SHP77 (cell line): Measurements from ENCODE around the gene PLD4.
"Not testable (repeated sequence)": the region's sequence is repeated elsewhere in the genome, so short reads cannot be mapped to it uniquely, and the experiment has no call there.

ENCODE experiments used
- DNase-seq, 2 experiments: peaks; one replicate each; lab custom pipeline; 2025; lab: John Stamatoyannopoulos, UW

PLD4 gene

GRCh38 chr14:104898870-104899510 is 25.7 kb upstream of the PLD4 start:
- DNase-seq, result no peak

- no peak for DNase-seq
These were observed 24.9 kb upstream of the PLD4 start for GRCh38 chr14:104899781-104900180.

GRCh38 chr14:104900639-104901512 is 23.8 kb upstream of the PLD4 start:
- no peak for DNase-seq

GRCh38 chr14:104903990-104904389 is 20.7 kb upstream of the PLD4 start:
- no peak for DNase-seq

GRCh38 chr14:104904650-104905578 is 19.8 kb upstream of the PLD4 start:
- DNase-seq, result not testable (repeated sequence)

- DNase-seq, result not testable (repeated sequence)
These were observed 19.1 kb upstream of the PLD4 start for GRCh38 chr14:104905579-104905933.

GRCh38 chr14:104908303-104908702 is 16.4 kb upstream of the PLD4 start:
- DNase-seq, result no peak

GRCh38 chr14:104912053-104912452 is 12.6 kb upstream of the PLD4 start:
- no peak for DNase-seq

GRCh38 chr14:104913435-104913834 is 11.2 kb upstream of the PLD4 start:
- no peak for DNase-seq

- no peak for DNase-seq
These were observed 7.6 kb upstream of the PLD4 start for GRCh38 chr14:104917116-104917515.

- DNase-seq, result no peak
These were observed 6.7 kb upstream of the PLD4 start for GRCh38 chr14:104917993-104918392.

GRCh38 chr14:104919152-104919992 is 5.3 kb upstream of the PLD4 start:
- not testable (repeated sequence) for DNase-seq

- DNase-seq, result no peak
These were observed 4.7 kb upstream of the PLD4 start for GRCh38 chr14:104919993-104920315.

GRCh38 chr14:104923640-104924420 is 849 bp upstream of the PLD4 start:
- DNase-seq, result no peak

GRCh38 chr14:104925214-104925854 is 655 bp downstream of the PLD4 start:
- no peak for DNase-seq

- DNase-seq, result no peak
These were observed 1.4 kb downstream of the PLD4 start for GRCh38 chr14:104925855-104926609.

- DNase-seq, result no peak
These were observed 2.1 kb downstream of the PLD4 start for GRCh38 chr14:104926619-104927431.

GRCh38 chr14:104927432-104927816 is 2.7 kb downstream of the PLD4 start:
- no peak for DNase-seq

- no peak for DNase-seq
These were observed 3.2 kb downstream of the PLD4 start for GRCh38 chr14:104927901-104928300.
